GM13977 (cell line): Measurements from ENCODE around the gene TRRAP.

ENCODE experiments used
- DNase-seq: peaks from one replicate; pipeline ENCODE4 v3.0.0; 2012; ENCODE audit warnings: low spot score
- CTCF ChIP-seq: IDR thresholded peaks from 2 replicates; pipeline ENCODE4 v1.5.1; 2012; ENCODE audit warnings: mild to moderate bottlenecking, control low read depth; ENCODE audit not compliant: insufficient read depth; ENCODE audit errors: extremely low read depth, missing control alignments
- in situ Hi-C: fragments of 300-500 bp; cut with MboI; formaldehyde crosslinking; loops from one replicate; pipeline ENCODE4 v1.12.0; 2022; ENCODE audit warnings: low sequenced_read_pairs, low pct_unique_long_range_greater_than_20kb, mixed read lengths, inconsistent platforms; ENCODE audit not compliant: unreplicated experiment

The TRRAP gene

GRCh38 chr7:99014113-99014985 is 136.0 kb downstream of the TRRAP start:
- no peak for DNase-seq
- in situ Hi-C loops = no loop called here
- no peak for TF ChIP-seq CTCF

GRCh38 chr7:99016196-99016595 is 137.9 kb downstream of the TRRAP start:
- TF ChIP-seq CTCF = no peak
- in situ Hi-C loops = no loop called here
- DNase-seq = no peak

- DNase-seq = no peak
- in situ Hi-C loops = no loop called here
- TF ChIP-seq CTCF = no peak
These were observed 141.4 kb downstream of the TRRAP start for GRCh38 chr7:99019523-99020412.

- DNase-seq = no peak
- no peak for TF ChIP-seq CTCF
- in situ Hi-C loops = no loop called here
These were observed 142.0 kb downstream of the TRRAP start for GRCh38 chr7:99020413-99020715.

GRCh38 chr7:99021941-99022560 is 143.7 kb downstream of the TRRAP start:
- DNase-seq = no peak
- TF ChIP-seq CTCF = no peak
- in situ Hi-C loops = no loop called here

- in situ Hi-C loops = no loop called here
- no peak for TF ChIP-seq CTCF
- no peak for DNase-seq
These were observed 145.7 kb downstream of the TRRAP start for GRCh38 chr7:99024066-99024465.
